Esophagus squamous epithelium (tissue), 4 donors: ENCODE results near the gene TSPAN9.

Experiments used
- CTCF ChIP-seq, 6 experiments: fragments of 450-650 bp in 4 of 6; fragments of 200-600 bp in 2 of 6; sonication (generic) in 2 of 6; IDR thresholded peaks; one replicate each; pipeline ENCODE4 v1.5.1; 2016 to 2019; ENCODE audit warnings: antibody characterized with exemption in 6 of 6, mild to moderate bottlenecking in 4 of 6, moderate library complexity in 4 of 6
- POLR2A ChIP-seq, 4 donors: fragments of 450-650 bp; IDR thresholded peaks; one replicate each; pipeline ENCODE4 v1.6.1; 2017; ENCODE audit warnings: antibody characterized with exemption in 4 of 4, mild to moderate bottlenecking in 4 of 4, moderate library complexity in 3 of 4

- TF ChIP-seq POLR2A (IDR thresholded peaks at IDR 0.05) (no peak), CTCF (IDR thresholded peaks at IDR 0.05) (no peak)
These were observed 225.3 kb downstream of the TSPAN9 start for GRCh38 chr12:3302401-3303041.
